ENCODE results near the gene HOMER2.

Gene HOMER2

GRCh38 chr15:82930461-82930860, 22.1 kb downstream of the HOMER2 start:
- DNase-seq (ENCODE audit: low read depth in 2 of 2) = no peak

GRCh38 chr15:82928711-82929110, 23.8 kb downstream of the HOMER2 start:
- no peak for DNase-seq (ENCODE audit: low read depth in 2 of 2)

- DNase-seq (ENCODE audit: low read depth in 2 of 2) = no peak
Observed at GRCh38 chr15:82923744-82924143, 28.8 kb downstream of the HOMER2 start.

GRCh38 chr15:82922737-82923136, 29.8 kb downstream of the HOMER2 start:
- DNase-seq (ENCODE audit: low read depth in 2 of 2) = no peak

- no peak for DNase-seq (ENCODE audit: low read depth in 2 of 2)
Observed at GRCh38 chr15:82921939-82922338, 30.6 kb downstream of the HOMER2 start.

- DNase-seq (ENCODE audit: low read depth in 2 of 2) = no peak
Observed at GRCh38 chr15:82921242-82921641, 31.3 kb downstream of the HOMER2 start.

- DNase-seq (ENCODE audit: low read depth in 2 of 2) = no peak
Observed at GRCh38 chr15:82919231-82919886, 33.2 kb downstream of the HOMER2 start.

GRCh38 chr15:82918607-82919230, 33.8 kb downstream of the HOMER2 start:
- DNase-seq (ENCODE audit: low read depth in 2 of 2) = no peak

- DNase-seq (ENCODE audit: low read depth in 2 of 2) = no peak
Observed at GRCh38 chr15:82918162-82918561, 34.4 kb downstream of the HOMER2 start.

GRCh38 chr15:82917249-82917648, 35.3 kb downstream of the HOMER2 start:
- no peak for DNase-seq (ENCODE audit: low read depth in 2 of 2)

GRCh38 chr15:82916161-82916952, 36.2 kb downstream of the HOMER2 start:
- no peak for DNase-seq (ENCODE audit: low read depth in 2 of 2)

GRCh38 chr15:82914396-82914795, 38.1 kb downstream of the HOMER2 start:
- no peak for DNase-seq (ENCODE audit: low read depth in 2 of 2)

- DNase-seq (ENCODE audit: low read depth in 2 of 2) = no peak
Observed at GRCh38 chr15:82911458-82911857, 41.1 kb downstream of the HOMER2 start.

- DNase-seq (ENCODE audit: low read depth in 2 of 2) = no peak
Observed at GRCh38 chr15:82910721-82911120, 41.8 kb downstream of the HOMER2 start.

- no peak for DNase-seq (ENCODE audit: low read depth in 2 of 2)
Observed at GRCh38 chr15:82909080-82909815, 43.3 kb downstream of the HOMER2 start.

- DNase-seq (ENCODE audit: low read depth in 2 of 2) = no peak
Observed at GRCh38 chr15:82907350-82907749, 45.2 kb downstream of the HOMER2 start.

- no peak for DNase-seq (ENCODE audit: low read depth in 2 of 2)
Observed at GRCh38 chr15:82904574-82904973, 47.9 kb downstream of the HOMER2 start.

GRCh38 chr15:82903511-82903910, 49.0 kb downstream of the HOMER2 start:
- no peak for DNase-seq (ENCODE audit: low read depth in 2 of 2)

GRCh38 chr15:82901114-82901805, 51.3 kb downstream of the HOMER2 start:
- DNase-seq (ENCODE audit: low read depth in 2 of 2) = no peak

GRCh38 chr15:82900511-82901060, 51.9 kb downstream of the HOMER2 start:
- DNase-seq (ENCODE audit: low read depth in 2 of 2) = no peak

- DNase-seq (ENCODE audit: low read depth in 2 of 2) = no peak
Observed at GRCh38 chr15:82898961-82899360, 53.6 kb downstream of the HOMER2 start.
